ENCODE measurements around the gene EVA1B. TPM values are rescaled to one million over a fixed set of nuclear protein-coding genes. Genes with fewer than 3 reads are reported as not detected.

EVA1B gene
- total RNA-seq, 1 donor from 2014 or later: 3.7 TPM

- ATAC-seq: no peak
Measured at GRCh38 chr1:36307601-36308330, 15.7 kb downstream of the EVA1B start.

GRCh38 chr1:36306902-36307456, 16.5 kb downstream of the EVA1B start:
- ATAC-seq: peak; percentile 94

- peak; percentile 87 for ATAC-seq
Measured at GRCh38 chr1:36306210-36306901, 17.1 kb downstream of the EVA1B start, which contains the start of gene SH3D21. Gene SH3D21 (plus strand): TSS chr1:36306368. CDS start chr1:36306421, 53 bp downstream.

DNA sequence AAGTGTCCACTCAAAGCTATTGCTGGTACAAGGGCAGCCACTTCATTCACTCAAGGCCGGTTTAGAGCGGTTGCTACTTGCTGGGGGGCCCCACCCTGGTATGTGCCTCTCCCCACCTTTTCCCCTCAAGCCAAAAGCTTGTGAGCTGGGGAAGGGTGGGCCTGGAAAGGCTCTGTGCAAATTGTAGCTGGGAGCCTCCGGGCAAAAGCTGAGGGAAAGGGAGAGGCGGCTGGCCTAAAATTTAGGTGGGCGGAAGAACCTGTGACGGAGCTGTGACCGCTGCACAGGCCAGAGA, 17.6 kb downstream of the EVA1B start:
- peak; percentile 54 for ATAC-seq

DNA sequence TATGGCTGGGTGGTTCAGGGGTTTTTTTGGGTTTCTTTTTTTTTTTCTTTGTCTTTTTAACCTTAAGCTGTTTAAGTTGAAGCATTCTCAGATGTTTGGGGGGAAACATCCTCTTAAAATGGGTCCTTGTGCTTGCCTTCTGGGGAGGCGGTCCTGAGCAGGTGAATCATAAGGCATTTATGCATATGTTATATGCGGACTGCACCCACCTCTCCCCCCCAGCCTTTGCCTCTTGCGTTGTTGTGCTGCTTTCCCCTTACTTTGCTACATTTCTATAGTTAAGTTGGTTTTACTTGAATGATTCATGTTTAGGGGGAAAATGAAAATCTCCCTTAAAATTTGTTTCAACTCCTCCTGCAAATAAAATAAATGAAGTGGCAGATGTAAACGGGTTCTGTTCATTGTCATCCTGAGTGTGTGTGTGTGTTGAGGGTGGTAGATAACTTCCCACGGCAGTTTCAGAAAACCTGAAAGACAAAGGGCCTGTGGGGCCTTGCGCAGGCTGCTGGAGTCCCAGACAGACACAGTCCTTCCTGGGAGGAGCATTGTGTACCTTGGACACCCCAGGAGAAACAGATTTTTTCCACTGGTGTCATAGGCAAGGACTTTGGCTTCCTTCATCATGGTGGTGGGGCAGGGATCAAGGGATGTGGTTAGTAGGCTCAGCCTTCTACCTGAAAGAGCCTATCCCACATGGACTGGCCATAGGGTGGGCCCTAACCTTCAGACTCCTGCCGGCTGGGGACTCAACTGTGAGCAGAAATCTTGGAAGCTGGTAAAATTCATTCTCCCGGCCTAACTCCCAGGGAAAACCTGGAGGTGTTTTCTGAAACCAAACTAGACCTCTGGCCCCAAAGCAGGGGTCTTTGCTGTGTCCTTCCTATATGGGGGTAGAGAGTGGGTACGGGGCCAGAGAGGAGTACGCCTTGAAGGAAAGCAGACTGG, 18.2 kb downstream of the EVA1B start:
- no peak for ATAC-seq

GRCh38 chr1:36304521-36304920, 18.9 kb downstream of the EVA1B start:
- no peak for ATAC-seq

- no peak for ATAC-seq
Measured at GRCh38 chr1:36303650-36304360, 19.6 kb downstream of the EVA1B start.

- no peak for ATAC-seq
Measured at GRCh38 chr1:36303244-36303643, 20.2 kb downstream of the EVA1B start.

DNA sequence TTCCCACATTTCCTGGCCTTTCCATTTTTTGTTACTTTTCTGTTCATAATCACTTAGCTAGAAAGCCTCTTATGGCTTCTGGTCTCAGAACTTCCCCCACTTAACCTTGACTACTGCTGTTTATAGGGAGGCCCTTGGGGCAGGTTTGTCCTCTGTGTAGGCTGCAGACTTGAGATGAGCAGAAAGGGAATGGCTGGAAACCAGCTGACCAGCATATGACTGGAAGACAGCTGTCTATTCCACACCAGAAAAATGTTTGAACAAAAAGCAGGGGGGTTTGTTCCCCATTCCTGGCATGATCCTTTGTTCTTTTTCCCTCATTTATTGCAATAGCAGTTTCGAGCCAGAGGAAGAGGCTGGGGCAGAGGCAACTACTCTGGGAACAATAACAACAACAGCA, 22.2 kb downstream of the EVA1B start:
- ATAC-seq: no peak

DNA sequence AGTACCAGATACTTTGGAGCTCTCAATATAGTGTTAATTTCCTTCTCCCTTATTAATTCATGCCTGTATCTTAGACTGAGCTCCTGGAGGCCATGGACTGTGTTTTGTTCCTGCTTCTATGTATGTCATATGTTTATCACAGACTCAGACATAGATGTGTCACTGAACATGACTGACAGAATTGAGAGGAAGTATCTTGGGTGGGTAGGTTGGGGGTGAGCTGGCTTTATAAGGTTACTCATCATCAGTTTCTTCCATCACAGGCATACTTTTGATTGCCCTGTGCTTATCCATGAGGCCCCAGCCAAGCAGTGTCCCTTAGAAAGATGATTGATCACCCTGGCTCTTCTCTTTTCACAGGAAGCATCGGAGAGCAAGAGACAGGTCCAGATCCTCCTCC, 22.9 kb downstream of the EVA1B start:
- ATAC-seq: peak; percentile 61

DNA sequence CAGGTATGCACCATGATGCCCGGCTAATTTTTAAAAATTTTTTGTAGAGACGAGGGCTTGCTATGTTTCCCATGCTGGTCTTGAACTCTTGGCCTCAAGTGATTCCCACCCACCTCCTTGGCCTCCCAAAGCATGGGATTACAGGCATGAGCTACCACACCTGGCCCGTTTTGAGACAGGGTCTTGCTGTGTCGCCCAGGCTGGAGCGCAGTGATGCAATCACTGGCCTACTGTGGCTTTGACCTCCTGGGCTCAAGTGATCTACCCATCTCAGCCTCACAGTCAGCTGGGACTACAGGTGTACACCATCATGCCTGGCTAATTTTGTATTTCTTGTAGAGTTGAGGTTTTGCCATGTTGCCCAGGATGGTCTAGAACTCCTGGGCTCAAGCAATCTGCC, 24.8 kb downstream of the EVA1B start:
- ATAC-seq: no peak

GRCh38 chr1:36297062-36297461, 26.4 kb downstream of the EVA1B start:
- no peak for ATAC-seq

DNA sequence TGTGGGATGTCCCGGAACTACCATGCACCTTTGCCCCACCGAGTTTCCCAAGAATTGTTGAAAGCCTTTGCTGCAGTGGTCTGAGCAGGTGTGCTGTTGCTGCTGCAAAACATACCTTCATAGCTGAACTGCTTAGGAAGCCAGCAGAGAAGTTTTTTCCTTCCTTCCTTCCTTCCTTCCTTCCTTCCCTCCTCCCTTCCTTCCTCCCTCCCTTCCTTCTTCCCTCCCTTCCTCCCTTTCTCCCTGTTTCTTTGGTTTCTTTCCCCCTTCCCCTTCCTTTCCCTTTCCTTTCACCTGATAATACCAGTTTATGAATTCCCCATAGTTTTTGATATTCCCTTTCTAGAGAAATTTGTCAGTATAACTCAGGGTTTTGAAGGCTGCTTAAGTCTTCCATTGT, 28.1 kb downstream of the EVA1B start:
- ATAC-seq: no peak

DNA sequence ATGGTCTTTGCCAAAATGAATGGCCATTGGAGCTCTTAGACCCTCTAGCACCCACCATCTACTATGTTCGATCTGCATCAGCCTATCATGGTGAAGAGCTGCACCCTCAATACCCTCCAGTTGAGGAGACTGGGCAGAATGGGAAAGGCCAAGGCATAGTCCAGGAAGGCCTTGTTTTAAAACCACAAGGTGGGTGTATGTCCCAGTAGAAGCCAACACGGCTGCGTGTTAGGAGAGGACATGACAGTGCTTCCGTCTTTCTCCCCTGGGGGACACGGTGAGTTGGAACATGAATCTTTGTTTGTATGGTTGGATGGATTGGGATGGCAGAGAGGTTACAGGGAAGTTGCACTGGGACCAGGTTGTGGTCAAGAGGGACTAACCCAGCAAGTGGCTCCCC, 35.9 kb downstream of the EVA1B start:
- ATAC-seq: no peak

GRCh38 chr1:36286802-36287201, 36.6 kb downstream of the EVA1B start:
- ATAC-seq: no peak

DNA sequence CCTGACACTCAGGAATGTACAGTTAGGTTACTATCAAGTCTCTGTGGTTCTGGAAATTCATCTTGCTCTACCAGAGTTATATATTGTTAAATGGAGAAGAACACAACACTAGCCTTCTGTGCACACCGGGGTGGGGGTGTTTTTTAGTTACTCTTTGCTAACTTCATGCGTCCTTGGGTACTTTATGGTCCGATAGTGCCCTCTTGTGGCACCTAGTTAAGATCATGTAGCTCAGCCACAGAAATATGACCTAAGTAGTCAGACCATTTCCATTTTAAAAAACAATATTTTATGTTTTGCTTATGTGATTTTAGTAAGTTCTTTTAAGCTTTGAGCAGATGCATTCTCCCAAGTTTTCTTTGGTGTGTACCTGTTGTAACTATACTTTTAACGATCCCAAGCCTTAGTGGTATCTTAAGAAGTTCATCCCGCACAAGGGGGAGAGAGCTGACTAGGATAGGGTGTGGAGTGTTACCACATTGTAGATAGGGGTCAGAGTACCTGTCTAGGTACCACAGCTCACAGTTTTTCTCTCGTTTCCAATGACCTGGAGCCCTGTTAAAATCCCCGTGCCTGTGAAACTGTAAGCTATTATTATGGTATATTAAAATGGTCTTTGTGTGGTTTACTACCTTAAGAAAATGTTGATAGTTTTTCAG, 37.9 kb downstream of the EVA1B start:
- peak; percentile 79 for ATAC-seq

DNA sequence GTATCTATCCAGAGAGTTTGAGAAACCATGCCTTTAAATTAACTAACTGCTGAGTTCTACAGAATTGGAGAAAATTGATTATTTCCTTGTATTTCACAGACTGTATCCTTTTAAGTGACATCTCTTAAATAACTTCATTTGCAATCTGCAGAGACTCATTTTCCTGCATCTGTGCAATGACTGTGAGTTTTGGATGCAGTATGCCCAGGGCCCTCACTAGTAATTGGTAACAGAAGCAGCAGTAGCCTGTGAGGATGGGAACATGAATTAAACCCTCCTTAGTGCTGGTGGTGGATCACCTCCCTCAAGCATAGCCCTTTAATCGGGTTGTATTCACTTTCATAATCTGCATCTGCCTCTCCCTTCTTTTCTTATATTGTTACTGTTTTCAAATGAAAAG, 38.9 kb downstream of the EVA1B start:
- ATAC-seq: no peak

DNA sequence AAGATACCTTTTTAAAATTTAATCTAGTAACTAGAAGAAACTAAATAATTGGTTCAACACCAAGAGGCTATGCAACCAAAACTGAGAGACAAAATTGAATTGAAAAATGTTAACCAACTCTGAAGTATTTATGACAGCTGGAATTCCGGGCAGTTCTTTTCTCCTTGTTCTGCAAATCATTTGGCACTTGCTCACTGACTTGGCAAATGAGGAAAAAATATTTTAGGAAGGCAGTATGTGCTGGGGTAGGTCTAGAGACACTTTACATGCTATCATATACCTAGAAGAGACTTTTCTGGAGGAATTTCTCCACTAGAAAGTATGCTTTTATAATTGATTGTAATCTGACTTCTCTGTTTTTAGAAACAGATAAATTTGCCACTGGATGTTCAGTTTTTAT, 39.4 kb downstream of the EVA1B start:
- no peak for ATAC-seq

- ATAC-seq: no peak
Measured at GRCh38 chr1:36279789-36280296, 43.6 kb downstream of the EVA1B start.

- ATAC-seq: no peak
Measured at GRCh38 chr1:36279110-36279788, 44.2 kb downstream of the EVA1B start.

- no peak for ATAC-seq
Measured at GRCh38 chr1:36276688-36277087, 46.8 kb downstream of the EVA1B start.

Data from esophagus mucosa (tissue), 1 donor.